Measurements from ENCODE around the gene PLEKHJ1.

PLEKHJ1 gene

DNA sequence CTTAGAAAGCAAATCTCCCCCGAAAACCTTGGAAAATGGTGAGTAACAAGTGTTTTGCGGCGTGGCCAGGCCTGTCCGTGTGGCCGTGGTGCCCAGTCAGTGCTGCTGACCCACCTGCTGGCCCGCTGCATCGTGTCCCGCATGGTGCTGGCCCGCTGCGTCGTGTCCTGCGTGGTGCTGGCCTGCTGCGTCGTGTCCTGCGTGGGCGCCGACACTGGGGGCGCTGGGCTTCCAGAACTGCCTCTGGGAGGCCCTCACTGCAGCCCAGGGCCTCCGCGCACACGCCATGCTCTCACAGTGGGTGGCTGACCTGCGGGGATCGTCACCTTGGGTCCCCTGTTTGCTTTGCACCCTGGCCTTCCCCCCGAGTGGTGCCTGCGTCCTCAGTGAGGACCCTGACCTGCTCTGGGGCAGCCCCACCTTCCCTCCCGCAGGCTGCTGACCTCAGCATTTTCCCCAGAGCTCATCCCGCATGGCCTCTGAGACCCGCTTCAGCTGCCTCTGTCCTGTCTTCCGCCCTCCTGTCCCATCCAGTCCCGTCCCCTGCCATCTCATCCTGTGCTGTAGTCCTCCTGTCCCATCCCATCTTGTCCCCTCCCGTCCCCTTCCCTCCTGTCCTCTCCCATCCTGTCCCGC lies 10.6 kb downstream of the PLEKHJ1 start:
- no peaks in the 10 kb centered on the region for H3K79me2 ChIP-seq (ENCODE audit: insufficient read depth, low read length)
- peaks cover 87% of the 10 kb centered on the region; the same call in 1 of the 2 replicates for H3K36me3 ChIP-seq (ENCODE audit: insufficient read depth, low read length)
- no peak overlapping the region for H3K4me2 ChIP-seq (ENCODE audit: low read depth, low read length, poor library complexity, severe bottlenecking)
- no peak overlapping the region for H2AFZ ChIP-seq (ENCODE audit: low read length)
- H3F3A ChIP-seq (ENCODE audit: low read depth) = no peaks in the 10 kb centered on the region
- H3K9me3 ChIP-seq (ENCODE audit: insufficient read depth, low read depth, low read length) = no peaks in the 10 kb centered on the region
- TF ChIP-seq CTCF (conservative IDR thresholded peaks at IDR 0.05; ENCODE audit: low read length) (no peak), EZH2phosphoT487 (IDR thresholded peaks at IDR 0.05; ENCODE audit: borderline replicate concordance) (no peak)
- no peaks in the 10 kb centered on the region for H3K9me2 ChIP-seq (replicated peaks; ENCODE audit: low read depth, low read length)
- no peaks in the 10 kb centered on the region for H4K20me1 ChIP-seq (ENCODE audit: insufficient read depth, low read length, poor library complexity, severe bottlenecking)
- no peaks in the 10 kb centered on the region for H3K27me3 ChIP-seq (ENCODE audit: insufficient read depth, low read length, poor library complexity, severe bottlenecking)
- no peaks in the 10 kb centered on the region for H3K4me1 ChIP-seq (ENCODE audit: insufficient read depth, low read length, poor library complexity, severe bottlenecking)
- no peak overlapping the region for H3K9ac ChIP-seq (ENCODE audit: low read depth, low read length, poor library complexity, severe bottlenecking)
- no peak overlapping the region for H3K4me3 ChIP-seq (ENCODE audit: low read length, poor library complexity, severe bottlenecking)

DNA sequence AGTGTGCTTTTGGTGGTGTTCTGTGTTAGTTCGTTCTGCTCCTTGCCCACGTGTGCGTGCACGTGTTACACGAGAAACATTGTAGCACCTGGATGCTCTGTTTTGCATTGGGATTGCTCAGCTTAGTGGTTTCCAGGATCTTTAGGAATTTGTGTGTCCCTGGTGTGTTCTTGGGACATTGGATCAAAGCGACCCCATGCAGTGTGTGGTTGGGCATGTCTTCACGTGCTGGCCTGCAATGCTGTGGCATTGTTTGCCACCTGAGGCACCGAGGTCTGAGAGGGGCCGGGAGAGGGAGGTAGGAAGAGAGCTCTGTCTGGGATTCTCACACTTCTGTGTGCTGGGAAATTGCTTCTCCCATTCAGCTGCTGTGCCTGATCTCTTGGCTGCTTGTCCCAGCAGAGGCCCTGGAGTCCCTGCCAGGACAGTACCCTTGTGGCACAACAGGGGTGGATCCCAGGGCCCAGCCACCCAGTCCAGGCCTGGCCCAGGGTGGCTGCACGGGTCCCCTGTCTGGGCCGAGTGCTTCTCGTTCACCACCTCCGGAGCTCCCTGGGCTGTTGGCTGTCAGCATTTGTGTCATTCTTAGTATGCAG lies 11.3 kb downstream of the PLEKHJ1 start:
- no peaks in the 10 kb centered on the region for H3K4me1 ChIP-seq (ENCODE audit: insufficient read depth, low read length, poor library complexity, severe bottlenecking)
- no peaks in the 10 kb centered on the region for H3F3A ChIP-seq (ENCODE audit: low read depth)
- peaks cover 87% of the 10 kb centered on the region; the same call in 1 of the 2 replicates for H3K36me3 ChIP-seq (ENCODE audit: insufficient read depth, low read length)
- no peak overlapping the region for H3K4me3 ChIP-seq (ENCODE audit: low read length, poor library complexity, severe bottlenecking)
- H3K4me2 ChIP-seq (ENCODE audit: low read depth, low read length, poor library complexity, severe bottlenecking) = no peak overlapping the region
- H3K9ac ChIP-seq (ENCODE audit: low read depth, low read length, poor library complexity, severe bottlenecking) = no peak overlapping the region
- H4K20me1 ChIP-seq (ENCODE audit: insufficient read depth, low read length, poor library complexity, severe bottlenecking) = no peaks in the 10 kb centered on the region
- H2AFZ ChIP-seq (ENCODE audit: low read length) = no peak overlapping the region
- no peaks in the 10 kb centered on the region for H3K27me3 ChIP-seq (ENCODE audit: insufficient read depth, low read length, poor library complexity, severe bottlenecking)
- no peaks in the 10 kb centered on the region for H3K79me2 ChIP-seq (ENCODE audit: insufficient read depth, low read length)
- no peaks in the 10 kb centered on the region for H3K9me2 ChIP-seq (replicated peaks; ENCODE audit: low read depth, low read length)
- no peaks in the 10 kb centered on the region for H3K9me3 ChIP-seq (ENCODE audit: insufficient read depth, low read depth, low read length)
- TF ChIP-seq CTCF (conservative IDR thresholded peaks at IDR 0.05; ENCODE audit: low read length) (no peak), EZH2phosphoT487 (IDR thresholded peaks at IDR 0.05; ENCODE audit: borderline replicate concordance) (no peak)

- no peaks in the 10 kb centered on the region for H3K4me1 ChIP-seq (ENCODE audit: insufficient read depth, low read length, poor library complexity, severe bottlenecking)
- no peaks in the 10 kb centered on the region for H3K9me2 ChIP-seq (replicated peaks; ENCODE audit: low read depth, low read length)
- no peaks in the 10 kb centered on the region for H3K79me2 ChIP-seq (ENCODE audit: insufficient read depth, low read length)
- no peak for TF ChIP-seq EZH2phosphoT487 (IDR thresholded peaks at IDR 0.05; ENCODE audit: borderline replicate concordance)
- no peak for TF ChIP-seq CTCF (conservative IDR thresholded peaks at IDR 0.05; ENCODE audit: low read length)
- H3K27me3 ChIP-seq (ENCODE audit: insufficient read depth, low read length, poor library complexity, severe bottlenecking) = no peaks in the 10 kb centered on the region
- no peak overlapping the region for H3K9ac ChIP-seq (ENCODE audit: low read depth, low read length, poor library complexity, severe bottlenecking)
- H3F3A ChIP-seq (ENCODE audit: low read depth) = no peaks in the 10 kb centered on the region
- no peak overlapping the region for H3K4me2 ChIP-seq (ENCODE audit: low read depth, low read length, poor library complexity, severe bottlenecking)
- no peak overlapping the region for H2AFZ ChIP-seq (ENCODE audit: low read length)
- H3K36me3 ChIP-seq (ENCODE audit: insufficient read depth, low read length) = peaks cover 86% of the 10 kb centered on the region; the same call in 1 of the 2 replicates
- no peak overlapping the region for H3K4me3 ChIP-seq (ENCODE audit: low read length, poor library complexity, severe bottlenecking)
- no peaks in the 10 kb centered on the region for H4K20me1 ChIP-seq (ENCODE audit: insufficient read depth, low read length, poor library complexity, severe bottlenecking)
- no peaks in the 10 kb centered on the region for H3K9me3 ChIP-seq (ENCODE audit: insufficient read depth, low read depth, low read length)
Measured at GRCh38 chr19:2223959-2224358, 12.2 kb downstream of the PLEKHJ1 start.

Measured in Loucy (cell line).